Astrocyte of the hippocampus (primary cell): ENCODE data around the gene LRRTM4.

Experiments
- DNase-seq: peaks from one replicate; pipeline ENCODE4 v3.0.0; 2011; ENCODE audit warnings: low read depth, low spot score

Gene LRRTM4

DNA sequence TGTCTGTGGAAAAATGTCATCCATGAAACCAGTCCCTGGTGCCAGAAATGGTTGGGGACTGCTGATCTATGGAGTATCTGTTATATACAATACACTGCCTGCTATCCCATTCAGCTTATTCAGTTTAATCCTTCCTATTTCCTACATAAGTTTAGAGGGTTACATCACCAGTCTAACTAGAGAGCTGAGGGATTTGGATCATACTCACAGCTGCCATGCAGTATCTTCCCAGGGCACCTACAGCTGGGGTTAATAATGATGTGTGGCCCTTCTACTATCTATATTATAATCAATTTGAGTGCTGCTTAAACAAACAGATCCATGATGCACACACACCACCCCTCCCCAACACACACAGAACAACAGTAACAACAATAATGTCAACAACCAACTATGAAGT, 524.0 kb downstream of the LRRTM4 start:
- DNase-seq, result no peak

DNA sequence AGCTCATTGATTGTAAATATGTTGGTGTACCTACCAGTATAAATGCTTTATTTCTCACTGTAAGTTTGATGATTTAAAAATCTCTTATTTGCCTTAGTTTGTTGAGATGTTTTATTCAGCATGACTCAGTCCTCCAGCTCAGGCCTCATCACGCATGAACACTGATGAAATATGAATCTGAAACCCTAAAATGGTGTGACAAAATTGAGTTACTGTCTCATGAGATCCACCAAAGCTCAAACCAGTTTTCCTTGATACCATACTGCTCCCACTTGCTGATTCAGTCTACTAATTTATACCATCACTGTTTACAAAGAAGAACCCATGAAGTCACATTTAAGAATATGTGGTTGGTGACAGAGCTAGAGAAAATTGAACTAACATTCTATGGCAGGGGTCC, 524.9 kb downstream of the LRRTM4 start:
- DNase-seq, result no peak

DNA sequence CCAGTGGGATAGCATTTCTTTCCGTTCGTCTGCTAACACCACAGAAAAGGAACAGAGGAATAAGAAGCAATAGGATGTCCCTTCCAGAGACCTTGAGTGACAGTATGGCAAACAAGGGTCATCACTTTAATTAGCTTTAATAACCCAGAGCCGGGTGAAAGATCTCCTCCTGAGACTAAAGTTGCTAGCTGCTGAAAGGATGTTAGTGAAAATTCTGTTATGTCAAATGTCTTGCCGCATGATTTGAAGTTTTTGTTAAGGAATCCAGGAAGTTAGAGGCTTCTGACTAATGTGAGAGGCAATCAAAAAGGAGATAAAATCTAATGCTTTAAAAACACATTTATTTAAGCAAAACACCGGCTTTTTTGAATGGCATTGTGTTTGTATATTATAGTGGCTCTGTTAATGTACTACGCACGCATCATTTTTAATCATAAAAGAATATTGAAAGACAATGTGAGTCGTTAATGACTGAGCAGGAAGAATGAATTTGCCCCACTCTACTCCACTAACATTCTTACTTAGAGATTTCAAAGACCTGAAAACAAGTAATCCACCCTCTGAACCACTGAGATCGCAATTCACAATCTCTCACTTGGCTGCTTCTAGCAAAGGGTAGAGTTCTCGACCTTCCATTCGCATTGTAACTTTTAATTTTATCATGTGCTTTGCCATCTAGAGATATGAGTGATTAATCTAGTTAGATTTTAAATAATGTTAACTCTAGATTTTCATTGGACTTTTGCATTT, 536.6 kb downstream of the LRRTM4 start:
- DNase-seq, result peak; percentile 8

DNA sequence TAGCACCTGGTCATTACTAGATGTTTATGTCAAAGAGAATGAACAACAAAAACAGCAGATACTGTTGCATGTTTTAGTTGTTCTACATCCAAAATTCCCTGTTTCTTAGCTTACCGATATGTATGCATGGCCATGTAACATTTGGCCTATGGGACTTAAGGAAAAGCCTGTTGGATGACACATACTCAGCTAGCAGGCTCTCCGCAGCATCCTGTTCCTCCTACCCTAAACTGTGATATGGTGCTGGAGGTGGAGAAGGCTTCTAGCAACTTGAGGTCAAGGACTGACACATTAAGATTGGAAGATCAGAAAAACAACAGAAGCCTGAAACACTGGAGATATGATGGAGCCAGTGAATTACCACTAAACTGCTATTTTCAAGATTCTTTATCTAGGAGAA, 537.8 kb downstream of the LRRTM4 start:
- no peak for DNase-seq

DNA sequence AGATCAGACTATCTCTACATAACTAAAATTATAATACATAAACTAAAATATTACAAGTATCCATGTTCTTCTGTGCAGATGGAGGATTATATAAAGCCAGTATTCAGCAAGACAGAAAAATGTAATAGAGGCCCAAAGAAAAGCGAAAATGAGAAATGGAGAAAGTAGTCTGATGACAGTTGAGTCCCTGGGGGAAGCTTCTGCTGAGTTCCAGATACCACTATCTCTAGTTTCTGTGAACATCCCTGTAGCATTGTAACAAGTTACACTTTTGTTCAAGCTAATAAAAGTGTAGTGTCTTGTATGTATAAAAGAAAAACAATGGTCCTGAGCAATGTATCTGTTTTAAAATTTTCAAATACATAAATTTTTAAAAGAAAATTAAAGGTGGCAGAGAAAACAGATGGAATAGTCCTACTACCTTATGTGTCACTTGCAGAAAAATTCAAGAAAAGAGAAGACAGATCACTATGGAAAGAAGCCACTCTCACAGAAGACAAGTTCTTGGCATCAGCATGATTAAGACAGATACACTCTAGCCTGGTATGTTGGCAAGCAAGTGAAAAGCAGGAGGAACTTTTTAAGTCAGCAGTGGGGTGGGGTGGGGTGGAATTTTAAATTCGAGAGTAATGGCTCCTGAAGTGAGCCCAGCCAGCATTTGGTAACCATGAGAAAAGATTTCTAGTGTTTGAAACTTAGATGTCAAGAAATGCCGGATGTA, 541.9 kb downstream of the LRRTM4 start:
- no peak for DNase-seq

DNA sequence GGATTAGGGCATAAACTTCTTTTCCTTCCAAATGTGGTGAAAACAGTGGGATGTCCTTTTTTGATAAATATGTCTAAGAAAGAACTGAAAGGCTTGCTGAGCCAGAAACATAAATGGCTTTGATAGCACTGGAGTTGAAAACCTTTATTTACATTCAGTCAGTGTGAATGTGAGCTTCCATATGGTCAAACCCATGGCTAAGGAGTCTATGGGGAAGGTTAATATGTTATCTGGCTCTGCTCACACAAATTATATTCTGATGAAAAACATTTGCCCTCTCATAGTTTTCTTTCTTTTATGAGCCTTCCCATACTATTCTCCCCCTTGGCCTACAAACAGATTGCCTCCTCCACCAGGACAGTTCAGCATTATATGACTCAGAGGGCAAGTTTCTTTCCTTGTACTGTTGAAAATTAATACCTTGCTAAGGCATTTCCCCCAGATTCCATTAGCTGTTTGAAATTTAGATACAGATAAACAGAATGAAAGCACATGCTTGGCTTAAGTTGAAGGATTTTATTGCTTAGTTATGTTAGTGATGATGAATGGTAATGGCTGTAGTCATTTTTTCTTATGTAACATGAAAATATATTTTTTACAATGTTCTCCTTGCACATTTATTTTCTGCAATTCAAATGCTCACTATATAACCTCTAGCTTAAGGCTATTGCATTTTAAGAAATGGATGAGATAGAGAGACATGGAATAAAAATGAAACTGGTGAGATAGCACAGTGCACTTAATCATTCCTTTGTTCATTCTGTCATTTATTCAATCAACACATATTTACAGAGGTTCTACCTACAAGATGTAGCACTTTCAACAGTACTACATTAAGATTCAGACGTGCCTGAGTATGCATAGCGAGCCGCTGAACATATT, 544.1 kb downstream of the LRRTM4 start:
- peak; percentile 11 for DNase-seq

DNA sequence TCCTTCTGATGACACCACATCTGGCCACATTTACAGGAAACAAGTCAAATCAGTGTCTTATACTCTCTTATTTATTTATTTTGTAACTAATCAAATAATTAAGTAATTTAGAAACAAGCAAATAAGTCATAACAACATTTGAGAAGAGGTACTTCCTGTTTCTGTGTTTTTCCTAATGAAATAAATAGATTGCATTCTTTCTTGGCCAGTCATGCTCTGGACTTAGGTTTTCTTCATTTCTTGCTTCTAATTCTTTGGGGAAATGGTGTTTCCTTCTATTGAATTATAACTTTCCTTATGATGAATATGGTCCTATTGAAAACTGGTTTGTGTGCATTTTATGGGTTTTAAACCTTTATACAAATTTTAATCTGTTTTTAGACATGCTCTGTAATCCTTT, 546.4 kb downstream of the LRRTM4 start:
- no peak for DNase-seq

DNA sequence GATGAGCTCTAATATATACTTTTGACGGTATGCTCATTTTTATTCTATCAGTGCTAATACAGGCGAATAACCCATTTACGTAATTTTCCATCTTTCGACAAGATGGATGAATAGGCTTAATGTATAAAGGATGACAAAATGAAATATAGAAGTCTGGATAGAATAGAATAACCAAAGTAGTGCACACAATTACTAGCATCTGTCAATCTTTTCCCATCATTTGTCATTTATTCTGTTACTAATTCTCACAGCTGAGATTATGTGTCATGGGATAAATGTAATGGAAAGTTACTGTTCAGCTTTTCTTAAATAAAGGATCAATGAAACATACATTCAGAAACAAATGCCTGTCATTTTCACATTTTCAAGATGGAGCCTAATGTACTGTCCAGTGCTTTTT, 548.6 kb downstream of the LRRTM4 start:
- DNase-seq, result no peak

DNA sequence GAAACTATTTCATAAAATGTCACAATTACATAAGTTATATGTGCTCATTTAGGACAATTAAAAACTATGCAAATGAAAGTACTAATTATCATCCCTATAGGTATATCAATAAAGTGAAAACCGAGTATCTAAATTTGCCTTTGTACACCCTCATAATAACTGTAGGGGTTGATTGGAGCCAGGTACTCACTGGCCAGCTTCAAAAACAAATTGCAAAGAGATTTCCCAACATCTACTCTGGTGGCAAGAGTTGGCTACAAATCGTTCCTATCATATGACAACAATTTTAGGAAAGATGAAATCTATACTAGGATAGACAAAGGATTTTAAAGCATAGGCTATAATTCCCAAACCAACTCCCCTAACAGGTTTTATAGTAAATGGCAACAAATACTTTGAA, 556.4 kb downstream of the LRRTM4 start:
- DNase-seq, result no peak

DNA sequence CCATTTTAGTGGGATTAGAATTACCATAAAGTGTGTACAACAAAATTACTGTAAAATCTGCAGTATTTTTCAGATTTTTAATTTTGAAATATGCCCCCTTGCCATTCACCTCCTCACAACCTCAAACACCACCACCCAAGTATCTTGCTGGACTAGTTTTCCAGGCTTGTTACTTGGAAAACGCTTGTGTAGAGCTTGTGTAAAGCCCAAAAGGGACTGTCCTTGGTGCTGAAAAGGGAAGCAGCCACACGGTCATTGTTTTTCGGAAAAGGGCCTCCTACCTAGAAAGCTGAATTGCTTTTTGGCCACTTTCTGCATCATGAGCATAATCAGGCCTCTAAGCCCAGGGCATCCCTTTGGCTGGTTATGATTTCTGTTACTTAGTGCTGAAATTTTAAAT, 563.4 kb downstream of the LRRTM4 start:
- peak; percentile 56 for DNase-seq

DNA sequence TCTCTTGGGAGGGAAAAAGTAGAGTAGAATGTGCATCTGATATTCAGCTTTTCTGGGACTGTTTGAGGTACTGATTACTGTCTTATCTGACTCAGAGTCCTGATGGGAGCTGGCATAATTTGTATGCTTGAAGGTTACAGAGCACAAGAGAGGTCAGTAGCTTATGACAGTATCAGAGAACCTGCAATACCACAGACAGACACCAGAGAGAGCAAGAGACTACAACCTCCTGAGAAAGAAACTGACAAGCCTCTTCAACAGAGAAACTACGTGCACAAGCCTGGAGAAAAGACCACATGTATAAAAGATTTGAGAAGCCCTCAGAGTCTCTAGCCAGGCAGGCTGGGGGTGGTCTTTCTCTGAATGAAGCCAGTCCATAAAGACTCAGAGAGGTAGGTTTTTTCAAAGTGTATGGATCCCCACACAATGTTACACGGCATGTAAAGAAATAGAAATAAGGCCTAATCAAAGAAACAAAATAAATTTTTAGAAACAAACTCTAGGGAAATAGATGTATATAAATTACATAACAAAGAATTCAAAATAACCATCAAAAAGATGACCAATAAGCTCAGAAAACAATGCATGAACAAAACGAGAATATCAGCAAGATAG, 568.3 kb downstream of the LRRTM4 start:
- peak; percentile 78 for DNase-seq

DNA sequence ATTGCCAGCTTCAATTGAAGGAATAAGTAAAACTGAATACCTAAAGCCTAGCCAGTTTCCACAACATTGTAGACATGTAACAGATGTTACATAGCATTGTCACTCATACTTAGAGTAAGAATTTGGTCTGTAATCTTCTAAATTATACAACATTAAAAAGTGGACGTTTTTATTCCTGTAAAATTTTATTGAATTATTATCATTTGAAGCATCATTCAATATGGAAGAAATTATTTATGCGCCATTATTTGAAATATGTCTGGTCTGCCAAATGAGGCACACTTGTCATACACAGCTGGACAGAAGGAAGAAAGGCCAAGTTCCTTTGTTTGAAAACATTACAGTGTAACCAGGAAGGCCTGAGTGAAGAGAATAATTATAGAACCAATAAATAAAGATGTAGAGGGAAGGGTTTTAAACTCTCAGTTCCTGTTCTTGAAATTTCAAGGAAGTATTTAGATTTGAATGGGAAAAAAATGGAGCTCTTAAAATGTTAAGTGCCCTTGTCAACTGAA, 575.5 kb downstream of the LRRTM4 start:
- no peak for DNase-seq

DNA sequence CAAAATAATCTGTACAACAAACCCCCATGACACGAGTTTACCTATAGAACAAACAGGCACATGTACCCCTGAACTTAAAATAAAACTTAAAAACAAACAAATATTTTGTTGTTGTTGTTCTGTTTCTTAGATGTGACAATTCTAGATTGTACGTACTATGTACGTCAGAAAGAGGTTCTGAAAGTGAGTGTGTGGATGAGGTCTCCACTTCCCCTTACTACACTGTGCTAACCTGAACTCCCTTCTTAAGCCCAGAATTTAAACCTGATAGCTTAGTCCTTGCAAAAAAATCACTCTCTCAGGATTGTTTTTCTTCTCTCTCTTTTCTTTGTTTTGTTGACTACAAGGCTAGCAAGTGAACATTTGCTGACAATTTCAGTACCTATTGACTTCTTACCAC, 581.6 kb downstream of the LRRTM4 start:
- no peak for DNase-seq

DNA sequence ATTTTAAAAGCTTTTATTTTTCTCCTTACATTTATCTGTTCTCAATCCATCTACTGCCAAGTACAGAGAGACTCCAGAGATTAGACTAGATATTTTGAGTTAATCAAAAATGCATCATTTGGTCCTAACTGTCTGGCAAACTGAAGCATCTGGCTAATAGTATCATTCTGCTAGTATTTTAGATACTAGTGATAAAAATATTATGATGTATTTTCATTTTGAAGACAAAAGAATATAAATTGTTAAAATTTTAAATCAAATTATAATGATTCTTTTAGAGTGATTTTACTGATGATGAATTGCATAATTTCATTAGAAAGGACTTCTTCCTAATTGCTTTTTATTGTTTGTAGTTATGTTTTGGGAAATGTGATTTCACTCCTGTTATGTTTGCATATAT, 584.0 kb downstream of the LRRTM4 start:
- DNase-seq, result no peak

DNA sequence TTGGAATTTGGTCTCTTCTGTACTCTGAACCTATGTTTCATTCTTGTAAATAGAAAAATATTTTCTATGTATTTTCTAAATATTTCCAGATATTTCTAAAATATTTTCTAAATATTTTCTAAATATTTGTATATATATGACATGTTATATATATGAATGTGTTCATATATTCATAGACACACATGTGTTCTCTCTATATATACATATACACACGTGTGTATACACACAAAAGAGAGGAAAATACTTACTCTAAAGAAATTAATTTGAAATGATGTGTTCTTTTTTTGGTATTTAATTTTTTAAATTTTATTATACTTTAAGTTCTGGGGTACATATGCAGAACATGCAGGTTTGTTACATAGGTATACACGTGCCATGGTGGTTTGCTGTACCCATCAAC, 589.6 kb downstream of the LRRTM4 start:
- DNase-seq, result no peak

DNA sequence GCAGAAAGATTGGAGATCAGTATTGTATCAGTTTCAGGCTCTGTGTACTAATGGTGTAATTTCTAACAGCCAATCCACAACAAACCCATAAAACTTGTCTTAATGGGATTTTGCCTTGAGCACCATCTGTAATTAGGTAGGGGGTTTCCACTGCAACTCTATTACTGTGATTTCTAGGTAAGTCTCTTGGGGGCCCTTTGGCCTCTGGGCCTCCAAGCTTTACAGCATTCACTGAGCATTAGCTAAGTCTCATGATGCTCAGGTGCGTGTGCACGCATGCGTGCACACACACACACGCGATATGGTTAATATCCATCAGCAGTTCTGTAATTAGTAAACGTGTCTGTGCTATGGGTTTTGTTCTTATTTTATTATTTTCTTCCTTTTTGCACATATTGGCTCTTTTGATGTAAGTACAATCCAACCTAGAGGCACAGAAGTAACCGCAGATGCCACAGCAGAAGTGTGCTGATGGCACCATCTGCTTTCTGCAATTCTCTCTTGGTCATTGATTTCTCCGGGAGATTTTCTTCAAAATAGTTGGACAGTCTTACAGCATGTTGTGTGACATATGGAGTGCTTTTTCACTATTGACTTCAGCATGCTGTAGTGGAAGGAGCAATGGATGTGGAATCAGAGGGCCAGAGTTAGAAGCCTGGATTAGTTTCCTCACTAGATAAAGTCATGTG, 592.0 kb downstream of the LRRTM4 start:
- no peak for DNase-seq

DNA sequence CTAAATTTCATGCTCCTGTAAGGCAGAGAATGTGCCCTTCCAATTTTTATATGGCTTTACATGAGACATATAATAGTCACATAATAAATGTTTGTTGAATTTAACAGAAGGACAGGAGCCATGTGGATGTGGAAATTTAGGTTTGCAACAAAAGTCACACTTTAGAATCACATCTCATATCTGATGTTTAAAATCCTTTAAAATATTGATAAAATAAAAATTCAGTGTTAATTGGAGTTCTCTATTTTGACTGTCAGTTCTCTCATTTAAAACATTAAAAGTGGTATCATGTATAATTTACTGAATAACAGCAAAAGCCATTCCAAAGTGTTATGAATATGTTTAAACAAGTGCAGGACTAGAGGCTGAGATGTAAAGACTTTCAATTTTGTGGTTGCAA, 594.1 kb downstream of the LRRTM4 start:
- DNase-seq, result no peak

DNA sequence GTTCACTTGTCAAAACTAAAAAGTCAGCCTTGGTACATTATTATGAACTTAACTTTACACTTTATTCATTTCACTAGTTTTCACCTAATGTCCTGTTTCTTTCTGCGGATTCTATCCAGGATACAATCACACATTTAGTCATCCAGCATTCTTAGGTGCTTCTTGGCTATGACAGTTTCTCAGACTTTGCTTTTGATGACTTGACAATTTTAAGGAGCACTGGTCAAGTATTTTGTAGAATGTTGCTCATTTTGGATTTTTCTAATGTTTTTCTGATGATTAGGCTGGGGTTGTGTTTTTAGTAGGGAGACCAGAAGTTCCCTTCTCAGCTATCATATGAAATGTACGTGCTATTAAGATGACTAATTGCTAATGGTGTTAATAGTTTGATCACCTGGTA, 601.2 kb downstream of the LRRTM4 start:
- DNase-seq, result no peak

DNA sequence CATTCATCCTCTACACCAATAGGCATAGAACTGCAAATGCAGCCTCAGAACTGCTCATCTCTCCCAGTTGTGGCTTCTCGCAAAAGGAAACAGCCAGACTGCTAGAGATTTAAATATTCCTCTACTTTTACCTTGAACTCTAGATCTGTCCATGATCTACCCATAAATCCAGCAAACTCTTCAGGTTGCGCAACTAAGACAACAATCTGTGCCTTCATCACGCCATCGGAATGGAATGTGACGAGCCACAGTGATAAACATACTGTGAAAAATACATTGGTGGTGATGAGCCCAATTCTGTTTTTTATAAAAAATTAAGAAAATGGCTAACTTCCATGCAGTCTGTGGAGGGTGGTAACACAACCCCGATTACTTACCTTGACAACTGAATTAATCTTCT, 626.7 kb downstream of the LRRTM4 start:
- no peak for DNase-seq

DNA sequence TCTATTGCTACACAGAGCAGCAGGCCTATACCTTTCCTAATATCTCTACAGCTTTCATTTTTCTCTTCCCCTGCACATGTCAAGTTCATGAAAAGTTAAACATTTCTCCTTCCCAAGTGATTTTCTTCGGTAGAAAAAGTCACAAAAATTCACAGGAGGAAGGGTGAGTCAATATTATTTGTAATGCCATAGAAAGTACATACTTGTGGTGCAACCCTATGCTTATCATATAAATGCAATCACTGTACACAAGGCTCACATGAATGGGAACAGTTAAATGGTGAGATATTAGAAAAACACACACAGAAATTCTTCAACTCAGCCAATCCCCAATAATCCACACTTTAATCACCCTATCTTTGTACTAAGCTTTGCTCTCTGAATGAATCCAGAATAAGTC, 651.6 kb downstream of the LRRTM4 start:
- DNase-seq, result peak; percentile 21

DNA sequence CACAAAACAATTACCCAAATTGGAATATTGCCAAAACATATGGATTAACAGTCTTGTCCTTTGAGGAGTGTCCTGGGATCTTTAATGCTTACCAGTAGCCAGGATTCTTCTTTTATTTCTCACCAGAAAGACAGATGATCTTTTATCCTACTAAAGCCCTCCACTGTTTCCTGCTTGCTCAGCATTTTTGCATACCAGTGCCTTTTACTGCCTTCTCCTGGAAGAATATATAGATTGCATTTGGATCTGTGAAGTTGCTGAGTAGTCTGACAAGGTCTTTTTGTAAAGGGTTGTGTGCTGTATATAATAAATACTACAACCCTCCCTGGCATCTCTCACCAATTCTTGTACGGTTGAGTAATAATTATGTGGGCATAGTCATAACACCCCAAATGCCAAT, 652.2 kb downstream of the LRRTM4 start:
- peak; percentile 9 for DNase-seq
